GM19099 (cell line): ENCODE measurements around the gene ENOX2.

Experiments
- POLR2A ChIP-seq: IDR thresholded peaks from 3 replicates; pipeline ENCODE4 v1.6.1; 2011; ENCODE audit warnings: low read depth; ENCODE audit not compliant: insufficient read length; ENCODE audit errors: extremely low read depth

Gene ENOX2

DNA sequence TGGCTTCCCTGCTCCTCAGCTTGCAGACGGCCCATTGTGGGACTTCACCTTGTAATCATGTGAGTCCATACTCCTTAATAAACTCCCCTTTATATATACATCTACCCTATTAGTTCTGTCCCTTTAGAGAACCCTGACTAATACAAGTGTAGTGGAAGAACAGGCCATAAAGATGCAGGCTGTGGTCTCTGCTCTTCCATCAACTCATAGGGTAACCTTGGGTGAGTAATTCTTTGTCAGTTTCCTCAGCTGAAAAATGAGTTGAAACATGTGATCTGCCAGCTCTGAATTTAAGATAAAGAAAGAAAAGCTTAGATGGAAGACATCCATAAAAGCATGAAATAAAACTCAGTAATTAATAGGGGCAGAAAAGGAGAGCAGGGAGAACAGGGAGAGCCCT lies 103.6 kb downstream of the ENOX2 start:
- no peak for TF ChIP-seq POLR2A

GRCh38 chrX:130793975-130794374 lies 109.0 kb downstream of the ENOX2 start:
- no peak for TF ChIP-seq POLR2A

GRCh38 chrX:130789793-130790192 lies 113.2 kb downstream of the ENOX2 start:
- no peak for TF ChIP-seq POLR2A

DNA sequence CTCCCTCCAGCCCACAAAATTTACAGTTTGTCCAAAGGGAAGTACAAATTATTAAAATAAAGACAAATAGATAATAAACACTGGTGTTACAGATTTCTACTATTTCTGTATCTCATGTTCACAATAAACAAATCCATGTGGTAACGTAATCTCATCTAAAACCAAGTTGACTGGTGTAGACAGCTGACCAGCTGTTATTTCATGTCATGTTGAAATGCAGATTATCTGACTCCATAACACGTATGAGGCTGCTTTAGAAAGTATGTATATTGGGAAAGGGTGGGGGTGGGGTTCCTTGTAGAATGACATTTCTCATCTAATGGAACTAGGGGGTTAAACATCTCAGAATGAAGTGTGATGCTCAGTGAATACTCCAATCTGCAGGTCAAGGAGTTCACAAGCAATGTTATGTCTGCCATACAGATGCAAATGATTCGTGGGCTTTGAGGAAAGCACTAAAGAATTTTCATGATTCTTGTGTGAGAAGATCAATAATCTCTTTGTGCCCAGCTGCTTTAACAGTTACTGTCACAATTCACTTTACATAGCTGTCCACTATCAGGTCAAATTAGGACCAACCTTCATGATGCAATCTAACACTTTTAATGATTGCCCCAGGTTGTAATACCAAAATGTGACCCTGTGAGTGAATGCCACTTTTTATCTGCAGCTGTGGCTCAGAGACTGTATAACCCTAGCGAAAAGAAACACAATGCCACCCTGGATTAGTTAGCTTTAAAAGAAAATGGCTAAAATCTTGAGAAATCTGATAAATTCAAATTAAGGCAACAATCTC lies 114.0 kb downstream of the ENOX2 start:
- no peak for TF ChIP-seq POLR2A

DNA sequence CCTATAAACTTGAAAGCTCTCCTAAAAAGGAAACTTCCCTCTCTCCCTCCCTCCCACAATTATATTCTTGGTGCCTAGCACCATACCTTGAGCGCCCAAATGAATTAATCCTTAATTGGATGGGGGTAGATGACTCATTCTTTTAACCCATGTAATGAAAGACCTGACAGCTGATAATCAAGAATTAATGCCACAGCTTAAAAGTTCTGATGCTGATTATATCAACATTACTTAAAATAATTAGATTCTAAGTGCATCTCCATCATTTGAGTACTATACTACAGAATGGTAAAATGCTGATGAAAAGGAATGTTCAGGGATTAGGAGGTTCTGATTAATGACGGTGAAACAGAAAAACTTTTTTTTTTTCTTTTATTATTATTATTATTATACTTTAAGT lies 117.0 kb downstream of the ENOX2 start:
- TF ChIP-seq POLR2A, result no peak

- no peak for TF ChIP-seq POLR2A
These were observed 124.2 kb downstream of the ENOX2 start for GRCh38 chrX:130778773-130779172.

DNA sequence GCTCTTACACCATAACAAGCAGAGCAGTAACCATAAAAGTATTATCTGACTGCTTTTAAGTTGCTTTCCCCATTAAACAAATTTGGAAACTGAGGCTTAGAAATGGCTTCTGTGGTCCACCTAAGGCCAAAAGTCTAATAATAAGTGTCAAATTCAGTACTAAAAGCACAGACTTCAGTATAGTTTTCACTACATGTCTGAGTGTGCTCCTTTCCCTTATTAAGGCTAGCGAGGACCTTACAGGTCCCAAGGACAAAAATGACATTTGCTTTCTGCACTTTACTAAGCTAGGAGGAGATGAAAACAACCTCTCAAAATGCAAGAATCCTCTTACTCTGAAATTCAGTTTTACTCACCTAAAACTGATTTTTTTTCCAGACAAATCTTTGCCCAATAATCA lies 127.2 kb downstream of the ENOX2 start:
- no peak for TF ChIP-seq POLR2A

DNA sequence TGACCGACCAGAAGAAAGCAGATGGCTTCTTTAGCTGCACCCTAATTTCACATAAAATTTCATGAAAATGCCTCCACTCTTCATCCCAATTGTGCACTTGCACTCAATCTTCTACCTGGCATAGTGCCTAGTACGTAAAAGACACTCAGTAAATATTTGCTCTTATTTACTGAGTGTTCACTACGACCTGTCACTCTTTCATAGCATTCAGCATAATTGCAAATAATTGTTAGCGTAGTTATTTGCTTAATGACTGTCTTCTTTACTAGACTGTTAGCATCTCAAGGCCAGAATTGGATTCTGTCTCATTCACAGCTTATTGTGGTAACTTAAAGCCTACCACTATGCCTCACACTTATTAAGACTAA lies 130.2 kb downstream of the ENOX2 start:
- TF ChIP-seq POLR2A, result no peak

- no peak for TF ChIP-seq POLR2A
These were observed 130.8 kb downstream of the ENOX2 start for GRCh38 chrX:130772105-130772775.

GRCh38 chrX:130771648-130772047 lies 131.4 kb downstream of the ENOX2 start:
- TF ChIP-seq POLR2A, result no peak

DNA sequence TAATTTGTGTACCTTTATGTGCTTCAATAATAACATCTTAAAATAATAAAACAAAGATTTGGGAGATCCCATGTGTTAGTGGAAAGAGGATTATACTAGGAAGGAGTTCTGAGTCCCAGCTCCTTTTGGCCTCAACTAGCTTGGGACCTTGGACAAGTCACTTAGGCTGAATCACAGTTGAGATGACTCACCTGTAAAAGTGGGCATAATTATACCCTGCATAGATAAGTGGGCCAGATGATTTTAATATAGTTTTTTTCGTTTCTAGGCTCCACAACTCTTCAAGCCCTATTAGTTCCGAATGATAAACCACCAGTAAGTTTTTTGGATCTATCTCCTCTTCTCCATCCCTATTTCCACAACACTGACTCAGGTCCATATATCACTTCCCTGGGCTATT lies 131.8 kb downstream of the ENOX2 start:
- no peak for TF ChIP-seq POLR2A

DNA sequence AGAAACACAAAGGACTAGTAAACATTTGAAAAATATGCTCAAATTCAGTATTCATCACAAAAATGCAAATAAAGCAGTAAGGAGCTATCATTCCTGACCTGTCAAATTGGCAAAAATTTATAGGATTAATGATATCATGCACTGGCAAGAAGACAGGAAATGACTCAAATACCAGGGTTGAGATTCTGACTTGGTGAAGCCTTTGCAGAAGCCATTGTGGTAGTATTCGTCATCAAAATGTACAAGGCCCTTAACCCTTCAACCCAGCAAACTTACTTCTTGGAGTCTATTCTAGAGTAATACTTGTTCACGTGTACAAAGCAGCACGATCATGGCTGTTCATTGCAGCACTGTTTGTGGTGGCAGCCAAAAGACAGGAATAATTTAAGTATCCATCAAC lies 132.4 kb downstream of the ENOX2 start:
- TF ChIP-seq POLR2A, result no peak

DNA sequence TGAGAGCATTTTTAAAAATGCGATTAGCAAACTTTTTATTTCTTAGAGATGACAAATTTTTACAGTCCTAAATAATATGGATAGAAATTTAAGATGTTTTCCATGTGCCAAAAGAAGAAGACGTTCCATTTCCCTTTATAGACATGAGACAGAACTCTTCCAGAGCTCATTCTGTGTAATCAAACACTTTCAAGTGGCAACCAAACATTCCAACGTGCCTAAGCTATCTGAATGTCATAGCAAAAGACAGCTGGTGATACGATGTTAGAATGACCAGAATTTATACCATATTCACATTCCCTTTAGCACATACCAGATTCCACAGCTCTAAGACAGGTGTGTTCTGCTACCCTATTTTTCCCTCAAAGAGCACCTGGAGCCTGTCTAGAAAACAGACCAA lies 133.2 kb downstream of the ENOX2 start:
- TF ChIP-seq POLR2A, result no peak

- no peak for TF ChIP-seq POLR2A
These were observed 144.9 kb downstream of the ENOX2 start for GRCh38 chrX:130758072-130758471.

DNA sequence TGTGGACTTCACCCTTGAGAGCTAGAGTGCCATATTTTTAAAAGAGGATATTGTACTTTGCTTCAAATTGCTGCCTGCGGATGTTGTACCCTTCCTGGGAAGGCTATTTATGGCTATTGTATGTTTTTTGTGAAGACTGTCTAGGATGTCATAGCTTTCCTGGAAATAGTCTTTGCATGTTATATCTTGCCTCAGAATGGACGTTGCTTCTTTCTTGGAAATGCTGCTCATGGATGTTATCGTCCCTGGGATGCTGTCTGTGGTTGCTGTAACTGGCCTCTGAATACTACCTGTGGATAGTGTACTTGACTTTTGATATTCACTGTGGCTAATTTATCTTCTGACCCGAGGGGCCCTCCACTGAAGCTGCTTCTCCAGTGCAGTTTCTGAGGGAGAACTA lies 146.8 kb downstream of the ENOX2 start:
- no peak for TF ChIP-seq POLR2A

GRCh38 chrX:130754353-130754752 lies 148.7 kb downstream of the ENOX2 start:
- no peak for TF ChIP-seq POLR2A

- TF ChIP-seq POLR2A, result no peak
These were observed 156.2 kb downstream of the ENOX2 start for GRCh38 chrX:130746709-130747342.

GRCh38 chrX:130746077-130746476 lies 156.9 kb downstream of the ENOX2 start:
- TF ChIP-seq POLR2A, result no peak
